HFF-Myc (cell line): Measurements from ENCODE around the gene FN1.

Experiments
- DNase-seq: peaks from one replicate; pipeline ENCODE4 v3.0.0-alpha.2; 2011; ENCODE audit warnings: low read depth; ENCODE audit errors: extremely low read depth
- H3K4me3 ChIP-seq: replicated peaks from 2 replicates; pipeline ENCODE4 v1.5.1; 2011; ENCODE audit warnings: low read depth, mild to moderate bottlenecking, control low read depth, low read length
- TF ChIP-seq, protein P1 (sequence below): IDR thresholded peaks from 2 replicates; pipeline ENCODE4 v1.5.1; 2012; ENCODE audit warnings: mild to moderate bottlenecking, low read depth, low read length, control low read depth; ENCODE audit errors: missing control alignments

Gene FN1

GRCh38 chr2:215407590-215408264, 28.1 kb downstream of the FN1 start:
- no peak for DNase-seq
- TF ChIP-seq, protein P1, sequence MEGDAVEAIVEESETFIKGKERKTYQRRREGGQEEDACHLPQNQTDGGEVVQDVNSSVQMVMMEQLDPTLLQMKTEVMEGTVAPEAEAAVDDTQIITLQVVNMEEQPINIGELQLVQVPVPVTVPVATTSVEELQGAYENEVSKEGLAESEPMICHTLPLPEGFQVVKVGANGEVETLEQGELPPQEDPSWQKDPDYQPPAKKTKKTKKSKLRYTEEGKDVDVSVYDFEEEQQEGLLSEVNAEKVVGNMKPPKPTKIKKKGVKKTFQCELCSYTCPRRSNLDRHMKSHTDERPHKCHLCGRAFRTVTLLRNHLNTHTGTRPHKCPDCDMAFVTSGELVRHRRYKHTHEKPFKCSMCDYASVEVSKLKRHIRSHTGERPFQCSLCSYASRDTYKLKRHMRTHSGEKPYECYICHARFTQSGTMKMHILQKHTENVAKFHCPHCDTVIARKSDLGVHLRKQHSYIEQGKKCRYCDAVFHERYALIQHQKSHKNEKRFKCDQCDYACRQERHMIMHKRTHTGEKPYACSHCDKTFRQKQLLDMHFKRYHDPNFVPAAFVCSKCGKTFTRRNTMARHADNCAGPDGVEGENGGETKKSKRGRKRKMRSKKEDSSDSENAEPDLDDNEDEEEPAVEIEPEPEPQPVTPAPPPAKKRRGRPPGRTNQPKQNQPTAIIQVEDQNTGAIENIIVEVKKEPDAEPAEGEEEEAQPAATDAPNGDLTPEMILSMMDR: no peak
- no peak overlapping the region for H3K4me3 ChIP-seq

DNA sequence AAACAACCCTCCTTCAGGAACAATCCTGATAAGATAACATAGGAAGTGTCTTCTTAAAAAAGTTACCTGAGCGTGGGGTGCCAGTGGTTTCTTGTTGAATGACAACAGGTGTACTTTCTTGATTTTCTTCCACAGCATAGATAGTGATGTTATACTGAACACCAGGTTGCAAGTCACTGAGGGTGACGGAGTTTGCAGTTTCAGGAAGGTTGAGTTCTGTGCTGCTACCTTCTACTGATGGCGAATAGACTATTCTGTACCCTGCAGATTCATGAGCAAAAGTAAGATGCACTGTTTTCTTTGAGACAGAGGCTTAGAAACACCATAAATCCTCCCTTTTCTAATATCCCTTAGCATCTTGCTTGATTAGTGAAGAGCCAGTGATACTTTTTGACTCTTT, 28.8 kb downstream of the FN1 start:
- TF ChIP-seq, protein P1: no peak
- no peak for DNase-seq
- H3K4me3 ChIP-seq: no peak overlapping the region

DNA sequence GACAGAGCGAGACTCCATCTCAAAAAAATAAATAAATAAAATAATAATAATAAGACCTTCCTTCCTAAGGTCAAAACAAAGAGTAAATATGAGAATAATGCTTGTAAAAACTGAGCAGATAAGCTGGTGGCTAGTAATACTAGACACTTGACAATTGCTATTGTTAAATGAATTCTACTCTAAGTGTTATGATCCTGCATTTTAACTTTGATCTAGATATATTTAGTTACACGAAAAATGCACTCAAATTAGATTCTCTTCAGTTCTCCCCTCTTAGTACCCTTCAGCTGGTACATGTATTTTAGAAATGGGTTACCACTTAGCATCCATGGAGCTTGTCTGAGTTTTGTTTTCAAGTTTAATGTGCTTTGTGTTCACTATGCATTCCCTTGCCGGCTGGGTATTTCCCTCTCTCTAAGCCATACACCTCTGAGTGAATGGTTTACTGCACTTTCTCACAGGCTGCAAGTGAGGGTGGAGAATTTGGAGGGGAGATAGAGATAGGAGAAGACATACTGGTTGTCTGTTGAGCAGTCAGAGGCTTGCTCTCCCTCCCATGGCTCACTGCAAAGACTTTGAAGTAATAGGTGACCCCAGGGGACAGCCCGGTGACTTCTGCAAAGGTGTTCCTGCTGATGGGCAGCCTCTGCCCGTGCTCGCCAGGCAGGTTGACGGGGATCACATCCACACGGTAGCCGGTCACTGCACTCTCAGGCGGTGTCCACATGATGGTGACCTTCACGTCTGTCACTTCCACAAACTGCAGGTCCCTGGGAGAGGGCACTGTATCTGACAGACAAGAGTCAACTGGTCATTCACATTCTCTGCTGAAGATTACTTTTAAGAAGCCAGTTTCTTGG, 29.9 kb downstream of the FN1 start:
- no peak for DNase-seq
- no peak overlapping the region for H3K4me3 ChIP-seq
- TF ChIP-seq, protein P1: no peak

DNA sequence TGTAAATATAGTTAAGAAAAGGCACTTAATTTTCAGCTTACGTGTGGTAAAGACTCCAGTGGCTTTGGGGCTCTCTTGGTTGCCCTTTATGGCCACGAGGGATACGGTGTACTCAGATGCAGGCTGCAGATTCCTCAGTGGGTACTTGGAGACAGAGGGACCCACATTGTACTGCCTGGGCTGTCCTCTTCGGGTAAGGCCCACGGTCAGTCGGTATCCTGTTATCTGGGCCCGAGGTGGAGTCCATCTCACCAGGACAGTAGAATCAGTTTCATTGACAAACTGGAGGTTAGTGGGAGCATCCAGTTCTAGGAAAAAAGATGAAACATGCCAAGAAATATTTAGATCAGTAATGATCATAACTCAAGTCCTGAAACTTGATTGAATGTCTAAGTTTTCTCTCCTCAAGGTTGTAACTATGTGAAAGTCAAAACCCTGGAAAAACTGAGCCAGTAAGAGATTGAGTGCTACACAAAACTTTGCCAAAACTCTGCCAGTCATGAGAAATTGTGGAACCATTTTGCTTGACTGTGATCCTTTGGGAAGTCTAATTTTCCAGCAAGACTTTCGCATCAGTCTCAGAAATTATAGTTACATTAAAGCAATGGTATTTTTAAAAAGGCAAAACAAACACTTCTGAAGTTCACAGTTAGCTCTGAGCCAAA, 31.4 kb downstream of the FN1 start:
- no peak for DNase-seq
- TF ChIP-seq, protein P1: no peak
- no peak overlapping the region for H3K4me3 ChIP-seq

DNA sequence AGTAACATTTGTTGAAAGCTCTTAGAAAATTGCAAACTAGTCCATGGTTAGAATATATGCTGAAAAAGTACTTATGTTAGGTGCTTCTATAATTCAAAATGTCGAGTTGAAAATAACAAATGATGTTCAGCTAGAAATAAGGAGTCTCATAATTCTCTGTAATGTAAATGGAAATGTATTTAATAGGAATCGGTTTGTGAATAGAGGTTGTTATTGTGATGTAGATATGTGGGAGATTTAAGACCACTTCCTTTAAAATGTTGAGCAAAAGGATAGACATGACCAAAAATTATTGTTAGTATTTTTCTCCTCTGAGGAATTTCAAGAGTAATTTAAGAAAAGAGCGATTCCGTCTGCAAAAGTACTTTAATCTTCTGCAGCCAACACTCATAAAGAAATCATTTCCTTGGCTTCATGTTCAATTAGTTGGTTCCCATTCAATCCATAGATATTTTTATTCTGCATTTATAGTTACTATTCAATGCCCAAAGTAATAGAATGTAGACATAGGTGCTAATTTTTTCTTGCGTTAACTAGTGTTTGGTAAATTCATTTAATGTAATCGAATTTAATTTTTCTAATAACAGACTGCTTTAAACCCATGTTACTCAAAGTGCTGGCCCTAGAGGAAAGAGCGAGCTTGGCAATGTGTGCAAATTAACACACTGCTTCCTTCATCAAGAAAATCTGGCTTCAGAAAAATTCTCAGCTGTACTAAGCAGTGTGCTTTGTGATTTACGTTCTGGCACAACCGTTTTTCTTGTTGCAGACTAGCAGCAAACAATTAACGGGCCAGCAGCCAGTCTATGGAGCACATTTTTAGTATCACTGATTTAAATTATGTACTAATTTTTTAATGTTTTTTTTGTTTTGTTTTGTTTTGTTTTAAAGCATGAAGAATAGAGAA, 32.2 kb downstream of the FN1 start:
- TF ChIP-seq, protein P1: no peak
- H3K4me3 ChIP-seq: no peak overlapping the region
- DNase-seq: no peak

DNA sequence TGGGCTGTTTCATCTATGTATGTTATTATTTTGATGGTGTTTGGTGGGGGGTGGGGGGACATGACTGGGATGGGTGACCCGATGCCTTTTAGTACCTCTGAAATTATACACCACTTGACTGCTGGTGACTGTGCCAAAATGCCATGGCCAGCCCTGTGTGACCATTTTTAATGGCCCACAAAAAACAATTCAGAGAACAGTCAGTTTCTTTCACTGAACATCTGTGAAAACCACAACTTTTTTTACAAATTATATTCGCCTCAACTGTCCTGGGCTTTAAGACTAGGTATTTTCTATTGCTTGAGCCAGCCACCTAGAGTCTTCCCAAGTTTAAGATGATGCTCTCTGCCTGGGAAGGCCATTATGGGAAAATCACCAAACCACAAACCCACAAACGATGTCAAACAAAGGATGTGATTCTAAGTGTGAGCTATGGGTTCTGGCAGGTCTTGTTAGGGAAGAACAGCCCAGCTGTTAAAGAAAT, 33.9 kb downstream of the FN1 start:
- DNase-seq: peak; percentile 94
- TF ChIP-seq, protein P1: no peak
- no peak overlapping the region for H3K4me3 ChIP-seq
